ENCODE data around the gene LPA.

DNA sequence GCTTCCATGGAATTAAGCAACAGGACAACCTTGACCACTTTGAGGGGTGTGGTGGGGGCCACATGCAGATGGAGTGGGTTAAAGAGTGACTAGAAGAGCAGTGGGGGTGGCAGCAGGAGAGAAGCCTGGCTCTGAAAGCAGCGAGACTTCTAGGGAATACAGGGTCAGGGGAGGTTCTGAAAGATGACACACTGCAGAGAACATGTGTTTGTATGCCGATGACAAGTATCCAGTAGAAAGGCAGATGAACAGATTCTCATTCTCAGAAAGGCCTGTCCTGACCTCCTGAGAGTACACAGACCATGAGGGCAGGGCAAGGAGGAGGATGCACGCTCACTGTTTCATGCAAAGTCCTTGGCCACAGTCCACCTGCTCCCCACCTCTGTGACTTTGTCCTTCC lies 2.9 kb downstream of the LPA start:
- TF ChIP-seq CTCF (IDR thresholded peaks at IDR 0.05) = no peak
- no peak for TF ChIP-seq EZH2 (IDR thresholded peaks at IDR 0.05; ENCODE audit: borderline replicate concordance, insufficient read depth, low read depth, low read length, poor library complexity, severe bottlenecking)
